Kidney glomerular epithelial cell (primary cell): ENCODE measurements around the gene NT5E.

Source experiments
- DNase-seq: peaks from one replicate; lab custom pipeline; 2025; lab: John Stamatoyannopoulos, UW

NT5E gene

GRCh38 chr6:85460154-85460920, 10.5 kb downstream of the NT5E start:
- DNase-seq, result no peak

- no peak for DNase-seq
Measured at GRCh38 chr6:85460921-85461797, 11.3 kb downstream of the NT5E start.

GRCh38 chr6:85461798-85462170, 11.9 kb downstream of the NT5E start:
- DNase-seq, result no peak

- no peak for DNase-seq
Measured at GRCh38 chr6:85462673-85463072, 12.8 kb downstream of the NT5E start.

GRCh38 chr6:85463621-85464259, 13.9 kb downstream of the NT5E start:
- no peak for DNase-seq

- DNase-seq, result peak; percentile 90
Measured at GRCh38 chr6:85464260-85464644, 14.4 kb downstream of the NT5E start.

- peak; percentile 49 for DNase-seq
Measured at GRCh38 chr6:85464722-85465150, 14.9 kb downstream of the NT5E start.

GRCh38 chr6:85465762-85466161, 15.9 kb downstream of the NT5E start:
- DNase-seq, result no peak

- DNase-seq, result no peak
Measured at GRCh38 chr6:85468326-85468725, 18.4 kb downstream of the NT5E start.

- no peak for DNase-seq
Measured at GRCh38 chr6:85469276-85470022, 19.6 kb downstream of the NT5E start.

GRCh38 chr6:85470023-85470410, 20.1 kb downstream of the NT5E start:
- no peak for DNase-seq

- DNase-seq, result no peak
Measured at GRCh38 chr6:85472744-85473143, 22.9 kb downstream of the NT5E start.

GRCh38 chr6:85473748-85474147, 23.9 kb downstream of the NT5E start:
- peak; percentile 10 for DNase-seq

GRCh38 chr6:85476532-85476931, 26.6 kb downstream of the NT5E start:
- DNase-seq, result no peak

GRCh38 chr6:85479208-85479607, 29.3 kb downstream of the NT5E start:
- no peak for DNase-seq

- DNase-seq, result no peak
Measured at GRCh38 chr6:85482206-85482904, 32.5 kb downstream of the NT5E start.

- peak; percentile 62 for DNase-seq
Measured at GRCh38 chr6:85482905-85483700, 33.2 kb downstream of the NT5E start.

- DNase-seq, result no peak
Measured at GRCh38 chr6:85483846-85484245, 34.0 kb downstream of the NT5E start.

GRCh38 chr6:85484948-85485347, 35.1 kb downstream of the NT5E start:
- no peak for DNase-seq

- DNase-seq, result peak; percentile 10
Measured at GRCh38 chr6:85490516-85491248, 40.8 kb downstream of the NT5E start.
